ENCODE results near the gene TYW3.

The TYW3 gene

DNA sequence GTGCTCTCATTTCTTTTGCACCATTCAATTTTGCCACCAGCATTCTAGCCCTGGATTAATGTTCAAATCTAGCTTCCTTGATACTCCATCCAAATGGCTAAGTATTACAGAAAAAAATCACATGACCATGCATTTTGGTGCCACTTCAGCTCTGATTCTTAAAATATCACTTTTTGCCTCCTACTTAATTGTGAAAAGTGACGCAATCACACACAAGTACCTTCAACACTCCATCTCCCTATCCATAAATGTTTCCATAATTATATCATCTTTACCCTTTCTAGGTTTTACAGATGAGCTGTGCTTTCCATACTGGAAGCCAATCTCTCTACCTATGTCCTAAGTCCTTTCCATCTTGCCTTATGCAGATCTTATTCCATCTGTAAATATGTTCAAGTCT, 16.1 kb upstream of the TYW3 start:
- TF ChIP-seq EGR1 (IDR thresholded peaks at IDR 0.05): no peak
- TF ChIP-seq YY1 (IDR thresholded peaks at IDR 0.05; ENCODE audit: low read depth): no peak
- TF ChIP-seq CREB1 (IDR thresholded peaks at IDR 0.05; ENCODE audit: low read depth): no peak

GRCh38 chr1:74717626-74718025, 15.3 kb upstream of the TYW3 start:
- TF ChIP-seq, protein P1, sequence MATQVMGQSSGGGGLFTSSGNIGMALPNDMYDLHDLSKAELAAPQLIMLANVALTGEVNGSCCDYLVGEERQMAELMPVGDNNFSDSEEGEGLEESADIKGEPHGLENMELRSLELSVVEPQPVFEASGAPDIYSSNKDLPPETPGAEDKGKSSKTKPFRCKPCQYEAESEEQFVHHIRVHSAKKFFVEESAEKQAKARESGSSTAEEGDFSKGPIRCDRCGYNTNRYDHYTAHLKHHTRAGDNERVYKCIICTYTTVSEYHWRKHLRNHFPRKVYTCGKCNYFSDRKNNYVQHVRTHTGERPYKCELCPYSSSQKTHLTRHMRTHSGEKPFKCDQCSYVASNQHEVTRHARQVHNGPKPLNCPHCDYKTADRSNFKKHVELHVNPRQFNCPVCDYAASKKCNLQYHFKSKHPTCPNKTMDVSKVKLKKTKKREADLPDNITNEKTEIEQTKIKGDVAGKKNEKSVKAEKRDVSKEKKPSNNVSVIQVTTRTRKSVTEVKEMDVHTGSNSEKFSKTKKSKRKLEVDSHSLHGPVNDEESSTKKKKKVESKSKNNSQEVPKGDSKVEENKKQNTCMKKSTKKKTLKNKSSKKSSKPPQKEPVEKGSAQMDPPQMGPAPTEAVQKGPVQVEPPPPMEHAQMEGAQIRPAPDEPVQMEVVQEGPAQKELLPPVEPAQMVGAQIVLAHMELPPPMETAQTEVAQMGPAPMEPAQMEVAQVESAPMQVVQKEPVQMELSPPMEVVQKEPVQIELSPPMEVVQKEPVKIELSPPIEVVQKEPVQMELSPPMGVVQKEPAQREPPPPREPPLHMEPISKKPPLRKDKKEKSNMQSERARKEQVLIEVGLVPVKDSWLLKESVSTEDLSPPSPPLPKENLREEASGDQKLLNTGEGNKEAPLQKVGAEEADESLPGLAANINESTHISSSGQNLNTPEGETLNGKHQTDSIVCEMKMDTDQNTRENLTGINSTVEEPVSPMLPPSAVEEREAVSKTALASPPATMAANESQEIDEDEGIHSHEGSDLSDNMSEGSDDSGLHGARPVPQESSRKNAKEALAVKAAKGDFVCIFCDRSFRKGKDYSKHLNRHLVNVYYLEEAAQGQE (IDR thresholded peaks at IDR 0.05; ENCODE audit: low read depth): no peak
- TF ChIP-seq TEAD4 (IDR thresholded peaks at IDR 0.05): no peak
- no peak for TF ChIP-seq EGR1 (IDR thresholded peaks at IDR 0.05)
- no peak for TF ChIP-seq TCF12 (IDR thresholded peaks at IDR 0.05; ENCODE audit: low read depth)
- TF ChIP-seq EP300 (IDR thresholded peaks at IDR 0.05; ENCODE audit: borderline replicate concordance): no peak
- TF ChIP-seq CREB1 (IDR thresholded peaks at IDR 0.05; ENCODE audit: low read depth): no peak
- TF ChIP-seq, protein P2, sequence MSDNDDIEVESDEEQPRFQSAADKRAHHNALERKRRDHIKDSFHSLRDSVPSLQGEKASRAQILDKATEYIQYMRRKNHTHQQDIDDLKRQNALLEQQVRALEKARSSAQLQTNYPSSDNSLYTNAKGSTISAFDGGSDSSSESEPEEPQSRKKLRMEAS (IDR thresholded peaks at IDR 0.05): no peak
- TF ChIP-seq CEBPB (IDR thresholded peaks at IDR 0.05): no peak
- TF ChIP-seq NFIC (IDR thresholded peaks at IDR 0.05): no peak
- no peak for TF ChIP-seq ZBTB7A (IDR thresholded peaks at IDR 0.05; ENCODE audit: low read depth)
- TF ChIP-seq, protein P3, sequence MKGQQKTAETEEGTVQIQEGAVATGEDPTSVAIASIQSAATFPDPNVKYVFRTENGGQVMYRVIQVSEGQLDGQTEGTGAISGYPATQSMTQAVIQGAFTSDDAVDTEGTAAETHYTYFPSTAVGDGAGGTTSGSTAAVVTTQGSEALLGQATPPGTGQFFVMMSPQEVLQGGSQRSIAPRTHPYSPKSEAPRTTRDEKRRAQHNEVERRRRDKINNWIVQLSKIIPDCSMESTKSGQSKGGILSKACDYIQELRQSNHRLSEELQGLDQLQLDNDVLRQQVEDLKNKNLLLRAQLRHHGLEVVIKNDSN (IDR thresholded peaks at IDR 0.05): no peak

GRCh38 chr1:74726063-74726462, 6.9 kb upstream of the TYW3 start:
- TF ChIP-seq TEAD4 (IDR thresholded peaks at IDR 0.05) (no peak), YY1 (IDR thresholded peaks at IDR 0.05; ENCODE audit: low read depth) (no peak), NFIC (IDR thresholded peaks at IDR 0.05) (no peak), RAD21 (IDR thresholded peaks at IDR 0.05; ENCODE audit: low read depth) (no peak), TCF12 (IDR thresholded peaks at IDR 0.05; ENCODE audit: low read depth) (no peak)

DNA sequence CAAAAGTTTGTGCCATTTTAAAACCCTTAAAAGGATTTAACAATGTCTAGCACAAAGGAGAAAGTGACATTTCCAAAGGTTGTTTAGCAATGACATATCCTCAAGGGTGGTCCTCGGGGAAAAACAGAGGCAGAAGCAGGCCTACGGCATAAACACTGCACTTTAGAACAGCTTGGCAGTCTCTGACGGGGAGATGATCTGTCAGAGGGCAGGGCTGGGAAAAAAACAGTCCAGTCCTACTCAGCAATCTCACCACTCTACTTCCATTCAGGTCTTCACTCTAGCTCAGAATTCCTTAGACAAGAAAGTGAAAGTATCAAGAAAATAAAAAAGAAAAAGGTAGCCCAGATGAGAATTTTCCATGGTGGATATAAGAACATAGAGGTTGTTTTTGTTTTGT, 4.2 kb upstream of the TYW3 start:
- TF ChIP-seq, protein P1 (IDR thresholded peaks at IDR 0.05; ENCODE audit: low read depth): no peak
- TF ChIP-seq ZBTB7A (IDR thresholded peaks at IDR 0.05; ENCODE audit: low read depth) (no peak), TEAD4 (IDR thresholded peaks at IDR 0.05) (no peak), YY1 (IDR thresholded peaks at IDR 0.05; ENCODE audit: low read depth) (no peak), EGR1 (IDR thresholded peaks at IDR 0.05) (no peak), FOXM1 (IDR thresholded peaks at IDR 0.05; ENCODE audit: borderline replicate concordance, low read depth) (no peak), TCF12 (IDR thresholded peaks at IDR 0.05; ENCODE audit: low read depth) (no peak), CEBPB (IDR thresholded peaks at IDR 0.05) (no peak), NFIC (IDR thresholded peaks at IDR 0.05) (no peak), RAD21 (IDR thresholded peaks at IDR 0.05; ENCODE audit: low read depth) (no peak), TAF1 (IDR thresholded peaks at IDR 0.05; ENCODE audit: low read depth) (no peak), EP300 (IDR thresholded peaks at IDR 0.05; ENCODE audit: borderline replicate concordance) (no peak)
- TF ChIP-seq, protein P2 (IDR thresholded peaks at IDR 0.05): no peak
- TF ChIP-seq, protein P3 (IDR thresholded peaks at IDR 0.05): no peak

DNA sequence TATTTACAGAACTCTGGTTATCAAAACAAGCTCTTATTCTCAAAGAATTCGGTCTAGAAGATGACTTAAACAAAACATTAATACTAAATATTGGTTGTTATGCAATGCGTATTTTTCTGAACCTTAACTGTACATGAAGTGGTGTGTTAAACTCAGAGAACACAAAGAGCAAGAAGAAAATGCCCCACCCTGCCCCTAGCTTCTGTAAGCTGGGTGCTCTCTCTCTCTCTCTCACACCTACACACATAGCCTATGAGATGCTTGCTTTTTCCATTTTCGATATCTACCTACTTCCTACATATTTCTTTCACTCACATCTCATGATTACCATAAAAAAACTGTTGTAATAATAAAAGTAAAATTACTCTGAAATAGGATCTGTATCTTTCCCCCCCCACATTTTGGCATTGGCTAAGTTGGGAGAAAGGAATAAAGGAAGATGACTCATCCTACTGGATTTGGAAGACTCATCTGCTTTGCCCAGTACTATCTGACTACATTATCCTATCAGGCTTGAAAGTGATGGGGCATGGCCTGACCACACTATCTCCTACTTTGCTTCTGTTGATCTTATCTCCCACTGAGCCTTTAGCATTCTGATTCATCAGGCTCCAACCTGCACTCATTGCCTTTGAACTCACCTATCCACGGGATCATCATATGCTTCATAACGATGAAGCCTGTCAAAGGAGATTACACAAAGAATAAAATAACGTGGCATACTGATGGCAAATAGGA, 3.0 kb upstream of the TYW3 start:
- TF ChIP-seq, protein P3 (IDR thresholded peaks at IDR 0.05): no peak
- TF ChIP-seq RAD21 (IDR thresholded peaks at IDR 0.05; ENCODE audit: low read depth): no peak
- no peak for TF ChIP-seq FOXM1 (IDR thresholded peaks at IDR 0.05; ENCODE audit: borderline replicate concordance, low read depth)
- no peak for TF ChIP-seq ZBTB7A (IDR thresholded peaks at IDR 0.05; ENCODE audit: low read depth)
- TF ChIP-seq, protein P1 (IDR thresholded peaks at IDR 0.05; ENCODE audit: low read depth): no peak
- no peak for TF ChIP-seq TEAD4 (IDR thresholded peaks at IDR 0.05)
- TF ChIP-seq NFIC (IDR thresholded peaks at IDR 0.05): no peak
- TF ChIP-seq, protein P2 (IDR thresholded peaks at IDR 0.05): no peak
- TF ChIP-seq CEBPB (IDR thresholded peaks at IDR 0.05): no peak
- TF ChIP-seq CREB1 (IDR thresholded peaks at IDR 0.05; ENCODE audit: low read depth): no peak

Data from Ishikawa (cell line).